Endothelial cell of umbilical vein (primary cell): Measurements from ENCODE around the gene RASD1.

Experiments
- GATA2 ChIP-seq: IDR thresholded peaks from 2 replicates; pipeline ENCODE4 v1.7.0; 2011; ENCODE audit warnings: low read depth, mild to moderate bottlenecking, moderate library complexity, mixed read lengths, low read length; ENCODE audit not compliant: insufficient read length, insufficient read depth
- MAX ChIP-seq: IDR thresholded peaks from 2 replicates; pipeline ENCODE4 v1.6.1; 2011; ENCODE audit not compliant: insufficient read depth, insufficient read length
- POLR2A ChIP-seq: IDR thresholded peaks from 2 replicates; pipeline ENCODE4 v1.6.1; 2012; ENCODE audit warnings: low read depth, mild to moderate bottlenecking, control low read depth, low read length
- TF ChIP-seq, protein P1 (sequence below), 2 donors: IDR thresholded peaks; 1 replicate in 1 of 2; 2 replicates in 1 of 2; pipeline ENCODE4 v1.5.1; 2011; ENCODE audit warnings: low read length in 2 of 2, mild to moderate bottlenecking in 2 of 2, moderate library complexity in 2 of 2, control low read depth in 1 of 2, inconsistent platforms in 1 of 2, low read depth in 1 of 2; ENCODE audit not compliant: insufficient read depth in 1 of 2; ENCODE audit errors: extremely low read depth in 1 of 2

- TF ChIP-seq POLR2A = no peak
- TF ChIP-seq, protein P1, sequence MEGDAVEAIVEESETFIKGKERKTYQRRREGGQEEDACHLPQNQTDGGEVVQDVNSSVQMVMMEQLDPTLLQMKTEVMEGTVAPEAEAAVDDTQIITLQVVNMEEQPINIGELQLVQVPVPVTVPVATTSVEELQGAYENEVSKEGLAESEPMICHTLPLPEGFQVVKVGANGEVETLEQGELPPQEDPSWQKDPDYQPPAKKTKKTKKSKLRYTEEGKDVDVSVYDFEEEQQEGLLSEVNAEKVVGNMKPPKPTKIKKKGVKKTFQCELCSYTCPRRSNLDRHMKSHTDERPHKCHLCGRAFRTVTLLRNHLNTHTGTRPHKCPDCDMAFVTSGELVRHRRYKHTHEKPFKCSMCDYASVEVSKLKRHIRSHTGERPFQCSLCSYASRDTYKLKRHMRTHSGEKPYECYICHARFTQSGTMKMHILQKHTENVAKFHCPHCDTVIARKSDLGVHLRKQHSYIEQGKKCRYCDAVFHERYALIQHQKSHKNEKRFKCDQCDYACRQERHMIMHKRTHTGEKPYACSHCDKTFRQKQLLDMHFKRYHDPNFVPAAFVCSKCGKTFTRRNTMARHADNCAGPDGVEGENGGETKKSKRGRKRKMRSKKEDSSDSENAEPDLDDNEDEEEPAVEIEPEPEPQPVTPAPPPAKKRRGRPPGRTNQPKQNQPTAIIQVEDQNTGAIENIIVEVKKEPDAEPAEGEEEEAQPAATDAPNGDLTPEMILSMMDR (IDR thresholded peaks at IDR 0.05; ENCODE audit: extremely low read depth in 1 of 2, insufficient read depth in 1 of 2, low read depth in 1 of 2, low read length in 2 of 2) = no peak
- no peak for TF ChIP-seq GATA2
- TF ChIP-seq MAX = no peak
Measured at GRCh38 chr17:17456251-17456650, 39.9 kb downstream of the RASD1 start.
